Ishikawa (cell line): ENCODE data around the gene HES7.

Source experiments
- CEBPB ChIP-seq: IDR thresholded peaks from 2 replicates; pipeline ENCODE4 v1.6.1; 2012
- CREB1 ChIP-seq: IDR thresholded peaks from 2 replicates; pipeline ENCODE4 v1.6.1; 2012; ENCODE audit warnings: low read depth
- EGR1 ChIP-seq: IDR thresholded peaks from 2 replicates; pipeline ENCODE4 v1.6.1; 2012
- EP300 ChIP-seq: IDR thresholded peaks from 2 replicates; pipeline ENCODE4 v1.6.1; 2012; ENCODE audit warnings: borderline replicate concordance
- FOXM1 ChIP-seq: IDR thresholded peaks from 2 replicates; pipeline ENCODE4 v1.6.1; 2012; ENCODE audit warnings: low read depth, borderline replicate concordance
- MAX ChIP-seq: IDR thresholded peaks from 2 replicates; pipeline ENCODE4 v1.6.1; 2012
- NFIC ChIP-seq: IDR thresholded peaks from 2 replicates; pipeline ENCODE4 v1.6.1; 2012
- RAD21 ChIP-seq: IDR thresholded peaks from 2 replicates; pipeline ENCODE4 v1.6.1; 2012; ENCODE audit warnings: low read depth
- REST ChIP-seq: IDR thresholded peaks from 2 replicates; pipeline ENCODE4 v1.6.1; 2012; ENCODE audit warnings: low read depth, mild to moderate bottlenecking
- TAF1 ChIP-seq: IDR thresholded peaks from 2 replicates; pipeline ENCODE4 v1.6.1; 2012; ENCODE audit warnings: low read depth, mild to moderate bottlenecking
- TCF12 ChIP-seq: IDR thresholded peaks from 2 replicates; pipeline ENCODE4 v1.6.1; 2012; ENCODE audit warnings: low read depth
- TEAD4 ChIP-seq: IDR thresholded peaks from 2 replicates; pipeline ENCODE4 v1.6.1; 2012
- USF1 ChIP-seq: IDR thresholded peaks from 2 replicates; pipeline ENCODE4 v1.6.1; 2012
- YY1 ChIP-seq: IDR thresholded peaks from 2 replicates; pipeline ENCODE4 v1.6.1; 2012; ENCODE audit warnings: low read depth
- ZBTB7A ChIP-seq: IDR thresholded peaks from 2 replicates; pipeline ENCODE4 v1.6.1; 2012; ENCODE audit warnings: low read depth

Gene HES7

GRCh38 chr17:8123695-8124349, at the start of gene HES7:
HES7 (minus strand) TSS chr17:8124106; CDS start chr17:8124084, 22 bp downstream.
- no peak for TF ChIP-seq EP300
- 0 out of 2 replicates have a peak, but pooled peaks have one; percentile 40 for TF ChIP-seq ZBTB7A

GRCh38 chr17:8173056-8173870, 49.4 kb upstream of the HES7 start:
- TF ChIP-seq CREB1: peak; percentile 45; the same call in 1 of the 2 replicates
- TF ChIP-seq EGR1: no peak
- TF ChIP-seq YY1: peak; percentile 50; the same call in 1 of the 2 replicates
- TF ChIP-seq EP300: no peak
- no peak for TF ChIP-seq FOXM1
- peak; percentile 92 for TF ChIP-seq CEBPB
- no peak for TF ChIP-seq TAF1
- peak; percentile 51 for TF ChIP-seq NFIC
- TF ChIP-seq TEAD4: peak; percentile 79
- TF ChIP-seq MAX: peak; percentile 63; the same call in 1 of the 2 replicates
- peak; percentile 36; the same call in 1 of the 2 replicates for TF ChIP-seq USF1
- no peak for TF ChIP-seq ZBTB7A
- no peak for TF ChIP-seq REST
- peak; percentile 83 for TF ChIP-seq TCF12
- TF ChIP-seq RAD21: no peak

GRCh38 chr17:8167526-8167925, 43.6 kb upstream of the HES7 start:
- TF ChIP-seq TAF1 (no peak), RAD21 (no peak), CEBPB (no peak), EGR1 (no peak), ZBTB7A (no peak), USF1 (no peak)

GRCh38 chr17:8166731-8167130, 42.8 kb upstream of the HES7 start:
- TF ChIP-seq ZBTB7A (no peak), EGR1 (no peak), EP300 (no peak), TAF1 (no peak), REST (no peak), CEBPB (no peak), NFIC (no peak)

GRCh38 chr17:8164815-8165131, 40.9 kb upstream of the HES7 start:
- TF ChIP-seq TCF12 (no peak), TAF1 (no peak), RAD21 (no peak), NFIC (no peak), FOXM1 (no peak), ZBTB7A (no peak), EP300 (no peak), CEBPB (no peak), MAX (no peak), CREB1 (no peak), YY1 (no peak), TEAD4 (no peak), REST (no peak), EGR1 (no peak), USF1 (no peak)
